ENCODE results near the gene GON4L.
"Not testable (repeated sequence)": the region's sequence is repeated elsewhere in the genome, so short reads cannot be mapped to it uniquely, and the experiment has no call there.

Gene GON4L

DNA sequence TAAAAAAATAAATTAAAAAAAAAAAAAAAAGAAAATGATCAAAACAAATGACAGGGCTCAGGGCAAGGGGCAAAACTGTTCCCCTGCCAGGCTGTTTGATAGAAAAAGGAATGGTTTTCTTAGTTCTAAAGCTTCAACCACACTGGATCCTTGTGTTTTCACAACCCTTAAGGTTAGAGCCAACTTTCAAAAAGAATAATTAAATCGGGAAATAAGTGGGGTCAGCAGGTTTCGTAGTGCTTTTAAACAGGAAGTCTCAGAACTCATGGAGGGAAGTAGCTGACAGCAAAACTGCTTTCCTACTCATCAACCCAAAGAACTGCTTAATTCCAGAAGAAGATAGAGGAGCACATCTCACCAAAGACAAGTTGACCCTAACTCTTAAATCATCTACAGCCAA is 155.3 kb downstream of the GON4L start:
- not testable (repeated sequence) for DNase-seq (ENCODE audit: extremely low read depth in 1 of 2, low read depth in 1 of 2)

Measured in stimulated activated CD8-positive, alpha-beta memory T cell treated with anti-CD3 and anti-CD28 coated beads, Interleukin-7, amount 100 ng/mL, for 48 hours (primary cell).